Measurements from ENCODE around the gene ZGLP1.

Gene ZGLP1

DNA sequence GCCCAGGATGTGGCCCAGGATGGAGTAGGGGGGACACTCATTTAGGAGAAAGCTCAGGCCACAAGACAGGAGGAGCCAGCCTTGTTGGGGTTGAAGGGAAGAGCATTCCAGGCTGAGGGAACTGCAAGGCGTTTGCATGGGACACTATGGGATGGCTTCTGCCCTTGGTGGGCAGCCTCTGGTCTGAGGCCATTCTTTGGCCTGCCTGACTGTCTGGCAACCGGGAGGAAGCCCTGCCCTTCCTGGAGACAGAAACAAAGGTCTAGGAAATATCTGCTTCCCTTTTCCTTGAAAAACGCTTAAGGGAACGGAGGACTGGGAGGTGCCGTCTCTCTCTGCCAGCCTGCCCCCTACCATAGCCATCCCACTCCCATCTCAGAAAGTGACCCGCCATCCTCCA is 41.5 kb downstream of the ZGLP1 start:
- Histone ChIP-seq H3K4me2 (no peak overlapping the region), H3K9ac (no peak overlapping the region), H3K4me3 (no peak overlapping the region), H4K20me1 (no peaks in the 10 kb centered on the region), H3K27me3 (no peaks in the 10 kb centered on the region), H3K36me3 (no peaks in the 10 kb centered on the region), H3K27ac (no peak overlapping the region), H3K9me3 (no peaks in the 10 kb centered on the region), H3K4me1 (peaks cover 38% of the 10 kb centered on the region)
- TF ChIP-seq Cebpa-rat (IDR thresholded peaks at IDR 0.05): no peak

DNA sequence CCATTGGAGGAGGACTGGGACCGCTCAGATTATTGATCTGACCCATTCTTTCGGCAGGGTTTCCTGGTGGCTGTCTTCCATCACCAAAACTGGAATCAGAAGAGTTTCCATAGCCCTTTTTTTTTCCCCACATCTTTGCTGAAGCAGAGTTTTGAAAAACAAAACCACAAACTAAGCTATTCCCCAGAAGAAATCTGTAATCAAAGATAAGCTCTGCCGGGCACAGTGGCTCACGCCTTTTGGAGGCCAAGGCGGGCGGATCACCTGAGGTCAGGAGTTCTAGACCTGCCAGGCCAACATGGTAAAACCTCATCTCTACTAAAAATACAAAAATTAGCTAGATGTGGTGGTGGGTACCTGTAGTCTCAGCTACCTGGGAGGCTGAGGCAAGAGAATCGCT is 42.9 kb downstream of the ZGLP1 start:
- Histone ChIP-seq H3K36me3 (no peaks in the 10 kb centered on the region), H3K4me2 (no peak overlapping the region), H3K27ac (no peak overlapping the region), H3K4me1 (peaks cover 34% of the 10 kb centered on the region), H3K4me3 (no peak overlapping the region), H3K9ac (no peak overlapping the region), H4K20me1 (no peaks in the 10 kb centered on the region), H3K9me3 (no peaks in the 10 kb centered on the region), H3K27me3 (no peaks in the 10 kb centered on the region)
- TF ChIP-seq Cebpa-rat (IDR thresholded peaks at IDR 0.05): no peak

DNA sequence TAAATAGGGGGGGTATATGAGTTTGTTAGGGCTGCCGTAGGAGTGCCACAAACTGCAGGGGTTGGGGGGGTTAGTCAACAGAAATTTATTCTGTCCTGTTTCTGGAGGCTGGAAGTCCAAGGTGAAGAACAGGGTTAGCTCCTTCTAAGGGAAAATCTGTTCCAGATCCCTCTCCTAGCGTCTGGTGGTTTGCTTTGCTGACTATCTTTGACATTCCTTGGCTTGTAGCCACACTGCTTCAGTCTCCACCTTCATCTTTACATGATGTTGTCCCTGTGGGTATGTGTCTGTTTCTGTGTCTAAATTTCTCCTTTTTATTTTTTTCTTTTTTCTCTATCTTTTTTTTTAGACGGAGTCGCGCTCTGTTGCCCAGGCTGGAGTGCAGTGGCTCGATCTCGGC is 46.8 kb downstream of the ZGLP1 start:
- H3K4me3 ChIP-seq: no peak overlapping the region
- 0 out of 2 replicates have a peak overlapping the region, but pooled peaks have one; percentile 24 for H3K4me2 ChIP-seq
- H3K27me3 ChIP-seq: no peaks in the 10 kb centered on the region
- H4K20me1 ChIP-seq: peaks cover 11% of the 10 kb centered on the region; the same call in 1 of the 2 replicates
- no peak overlapping the region for H3K9ac ChIP-seq
- H3K9me3 ChIP-seq: no peaks in the 10 kb centered on the region
- TF ChIP-seq Cebpa-rat (IDR thresholded peaks at IDR 0.05): no peak
- H3K27ac ChIP-seq: no peak overlapping the region
- H3K4me1 ChIP-seq: peaks cover 17% of the 10 kb centered on the region
- H3K36me3 ChIP-seq: peaks cover 26% of the 10 kb centered on the region

GRCh38 chr19:10260141-10260584 is 49.5 kb downstream of the ZGLP1 start:
- Histone ChIP-seq H3K9ac (no peak overlapping the region), H3K9me3 (no peaks in the 10 kb centered on the region), H3K27me3 (no peaks in the 10 kb centered on the region), H3K4me3 (no peak overlapping the region), H4K20me1 (peaks cover 25% of the 10 kb centered on the region; the same call in 1 of the 2 replicates), H3K36me3 (peaks cover 51% of the 10 kb centered on the region), H3K27ac (no peak overlapping the region), H3K4me1 (peaks cover 17% of the 10 kb centered on the region), H3K4me2 (no peak overlapping the region)
- no peak for TF ChIP-seq Cebpa-rat (IDR thresholded peaks at IDR 0.05)

GRCh38 chr19:10259162-10259905 is 50.3 kb downstream of the ZGLP1 start:
- Histone ChIP-seq H3K27me3 (no peaks in the 10 kb centered on the region), H3K4me1 (peaks cover 18% of the 10 kb centered on the region), H3K4me2 (no peak overlapping the region), H4K20me1 (peaks cover 29% of the 10 kb centered on the region; the same call in 1 of the 2 replicates), H3K27ac (no peak overlapping the region), H3K9me3 (no peaks in the 10 kb centered on the region), H3K9ac (no peak overlapping the region), H3K4me3 (no peak overlapping the region), H3K36me3 (peaks cover 59% of the 10 kb centered on the region)
- TF ChIP-seq Cebpa-rat (IDR thresholded peaks at IDR 0.05): no peak

GRCh38 chr19:10258080-10258710 is 51.4 kb downstream of the ZGLP1 start:
- TF ChIP-seq Cebpa-rat (IDR thresholded peaks at IDR 0.05): no peak
- Histone ChIP-seq H4K20me1 (peaks cover 36% of the 10 kb centered on the region; the same call in 1 of the 2 replicates), H3K4me3 (no peak overlapping the region), H3K4me2 (no peak overlapping the region), H3K27me3 (no peaks in the 10 kb centered on the region), H3K36me3 (peaks cover 71% of the 10 kb centered on the region), H3K9ac (no peak overlapping the region), H3K4me1 (peaks cover 27% of the 10 kb centered on the region), H3K27ac (no peak overlapping the region), H3K9me3 (no peaks in the 10 kb centered on the region)

DNA sequence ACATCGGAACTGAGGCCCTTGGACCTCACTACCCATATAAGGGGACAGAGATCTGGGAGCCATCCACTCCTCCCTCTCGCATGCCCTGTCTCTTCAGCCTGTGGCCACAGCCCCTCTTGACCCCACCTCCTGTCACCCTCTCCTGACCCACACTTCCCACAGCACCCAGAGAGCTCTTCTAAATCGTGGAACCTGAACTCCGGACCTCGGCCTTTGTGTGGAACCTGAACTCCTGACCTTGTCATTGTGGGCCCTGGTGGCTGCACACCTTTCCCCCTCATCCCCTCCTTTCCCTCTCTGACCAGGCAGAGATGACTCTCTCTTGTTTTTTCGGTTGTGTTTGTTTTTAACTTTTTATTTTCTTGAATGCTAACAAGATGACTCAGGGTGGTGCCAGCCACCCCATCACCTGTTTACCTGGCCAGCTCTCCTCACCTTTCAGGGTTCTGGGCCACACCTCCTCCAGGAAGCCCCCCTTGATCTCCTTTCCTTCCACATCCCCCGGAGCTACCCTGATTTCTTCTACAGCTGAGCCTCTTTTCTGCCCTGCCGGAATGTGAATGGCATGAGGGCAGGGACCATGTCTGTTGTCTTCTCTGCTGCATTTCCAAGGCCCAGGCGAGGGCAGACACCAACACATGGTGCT is 52.5 kb downstream of the ZGLP1 start:
- Histone ChIP-seq H3K9ac (no peak overlapping the region), H3K4me3 (no peak overlapping the region), H3K9me3 (no peaks in the 10 kb centered on the region), H3K4me1 (peaks cover 26% of the 10 kb centered on the region), H3K27me3 (no peaks in the 10 kb centered on the region), H3K36me3 (peaks cover 71% of the 10 kb centered on the region), H3K27ac (no peak overlapping the region), H4K20me1 (peaks cover 36% of the 10 kb centered on the region; the same call in 1 of the 2 replicates), H3K4me2 (no peak overlapping the region)
- no peak for TF ChIP-seq Cebpa-rat (IDR thresholded peaks at IDR 0.05)

DNA sequence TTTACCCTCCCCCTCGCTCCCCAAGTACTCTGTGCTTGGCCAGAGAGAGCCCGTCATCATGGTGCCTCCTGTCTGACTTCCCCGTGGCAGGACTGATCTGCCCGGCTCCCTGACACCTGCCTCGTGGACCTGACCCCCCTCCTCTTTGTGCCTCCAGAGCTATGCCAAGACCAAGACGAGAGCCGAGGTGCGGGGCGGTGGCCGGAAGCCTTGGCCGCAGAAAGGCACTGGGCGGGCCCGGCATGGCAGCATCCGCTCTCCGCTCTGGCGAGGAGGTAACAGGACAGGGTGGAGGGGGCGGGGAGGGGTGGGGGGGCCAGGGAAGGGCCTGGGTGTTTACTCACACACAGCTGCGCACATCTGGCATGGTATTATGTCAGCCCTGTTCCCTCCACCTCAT is 53.1 kb downstream of the ZGLP1 start:
- H3K4me3 ChIP-seq: no peak overlapping the region
- no peak for TF ChIP-seq Cebpa-rat (IDR thresholded peaks at IDR 0.05)
- no peak overlapping the region for H3K9ac ChIP-seq
- no peak overlapping the region for H3K4me2 ChIP-seq
- H4K20me1 ChIP-seq: peaks cover 36% of the 10 kb centered on the region; the same call in 1 of the 2 replicates
- H3K36me3 ChIP-seq: peaks cover 71% of the 10 kb centered on the region
- H3K27ac ChIP-seq: no peak overlapping the region
- peaks cover 26% of the 10 kb centered on the region for H3K4me1 ChIP-seq
- H3K9me3 ChIP-seq: no peaks in the 10 kb centered on the region
- H3K27me3 ChIP-seq: no peaks in the 10 kb centered on the region

- H3K4me2 ChIP-seq: no peak overlapping the region
- H3K9ac ChIP-seq: no peak overlapping the region
- H3K27me3 ChIP-seq: no peaks in the 10 kb centered on the region
- no peaks in the 10 kb centered on the region for H3K9me3 ChIP-seq
- H3K36me3 ChIP-seq: peaks cover 70% of the 10 kb centered on the region
- H4K20me1 ChIP-seq: peaks cover 36% of the 10 kb centered on the region; the same call in 1 of the 2 replicates
- H3K27ac ChIP-seq: no peak overlapping the region
- H3K4me1 ChIP-seq: peaks cover 30% of the 10 kb centered on the region
- TF ChIP-seq Cebpa-rat (IDR thresholded peaks at IDR 0.05): no peak
- no peak overlapping the region for H3K4me3 ChIP-seq
Observed at GRCh38 chr19:10255358-10255757, 54.3 kb downstream of the ZGLP1 start.

Data from BLaER1 (cell line).